Ovary (tissue), 9 donors: ENCODE results near the gene SWT1. TPM values are rescaled to one million over a fixed set of nuclear protein-coding genes. Genes with fewer than 3 reads are reported as not detected.

Experiments used
- DNase-seq, 5 donors: peaks; one replicate each; pipeline ENCODE4 v3.0.0-alpha.2; 2019 to 2020
- H3K27ac ChIP-seq, 2 donors: fragments of 200-600 bp; one replicate each; pipeline versions ENCODE4 v1.5.1 to v1.8.0; 2019 to 2022
- H3K27me3 ChIP-seq: fragments of 200-600 bp; one replicate; pipeline ENCODE4 v1.8.0; 2022
- H3K36me3 ChIP-seq: fragments of 200-600 bp; sonication (generic); one replicate; pipeline ENCODE4 v1.5.1; 2019
- H3K4me1 ChIP-seq: one replicate; pipeline ENCODE4 v1.8.1; 2013; ENCODE audit warnings: mild to moderate bottlenecking, moderate library complexity; ENCODE audit not compliant: insufficient read depth
- H3K4me3 ChIP-seq: fragments of 200-600 bp; sonication (generic); one replicate; pipeline ENCODE4 v1.5.1; 2017
- H3K9me3 ChIP-seq, 2 donors: fragments of 200-600 bp in 1 of 2; sonication (generic) in 1 of 2; one replicate each; pipeline versions ENCODE4 v1.5.1 to v1.8.1; 2013 to 2019; ENCODE audit warnings: mild to moderate bottlenecking in 1 of 2, moderate library complexity in 1 of 2
- CTCF ChIP-seq, 3 donors: fragments of 450-650 bp in 2 of 3; fragments of 200-600 bp in 1 of 3; IDR thresholded peaks; one replicate each; pipeline versions ENCODE4 v1.5.1 to v1.8.0; 2016 to 2022; ENCODE audit warnings: antibody characterized with exemption in 3 of 3, mild to moderate bottlenecking in 1 of 3
- EP300 ChIP-seq: sonication (generic); formaldehyde crosslinking; IDR thresholded peaks from one replicate; pipeline ENCODE4 v1.6.1; 2017; ENCODE audit warnings: antibody characterized with exemption
- POLR2A ChIP-seq: fragments of 450-650 bp; IDR thresholded peaks from one replicate; pipeline ENCODE4 v1.6.1; 2017; ENCODE audit warnings: antibody characterized with exemption, mild to moderate bottlenecking, moderate library complexity
- WGBS, 3 donors: extraction: QIAGEN DNeasy Blood & Tissue Kit in 1 of 3; methylation state at CpG; one replicate each; pipeline versions ENCODE4 v1.1.5 to v1.1.7; 2013 to 2017; 5-methylcytosine and 5-hydroxymethylcytosine counted together
- intact Hi-C, 4 donors: fragments of 100-400 bp; cut with DNase I; formaldehyde crosslinking; loops; one replicate each; pipeline versions ENCODE4 v1.11.0 to v1.15.1; 2022 to 2023
- polyA plus RNA-seq, 2 donors: library from polyadenylated mRNA; stranded (reverse); fragments of 200-250 nt in 1 of 2; fragments of 350-450 nt in 1 of 2; fragmentation: Illumina TruSeq in 1 of 2; extraction: RNeasy Lipid Tissue Mini Kit (QIAGEN cat#74804) in 1 of 2; gene quantifications; one replicate each; pipeline ENCODE4 v1.2.3, GENCODE V29; 2013 to 2014
- total RNA-seq, 7 donors: library from RNA; depleted of rRNA in 2 of 7; stranded (reverse); fragments of >200 nt in 2 of 7; fragmentation: NEBNext Ultra II Directional in 3 of 7; extraction: Animal tissue kit (Norgen Biotek cat#: 25700) in 3 of 7; gene quantifications; one replicate each; pipeline versions ENCODE4 v1.1.0 to v1.2.4, GENCODE V29; 2016 to 2023
- donor health status: DM: no; HTN: no; CAD: no; lungs with moderate emphysema.
- donor health status: DM: no; HTN: no; CAD: no.
- donor health status: Bipolar disorder and iron deficiency.
- donor health status: DM: yes; HTN: yes; CAD: no.
- donor health status: DM: no; HTN: no; CAD: no.
- donor health status: DM: yes; HTN: yes; CAD: no.

Gene SWT1
- total and polyA plus RNA-seq, 9 donors: 3.3 to 16.6 (median 9.2) TPM

- Histone ChIP-seq H3K36me3 (no peaks in the 10 kb centered on the region), H3K27me3 (no peaks in the 10 kb centered on the region), H3K27ac (no peak overlapping the region), H3K4me3 (no peak overlapping the region), H3K4me1 (no peaks in the 10 kb centered on the region), H3K9me3 (no peaks in the 10 kb centered on the region)
- 91 to 97% (median 94%) methylated on average over 1 of the region's 1 CpG for WGBS, 3 donors
- no peak for DNase-seq
- no peak for TF ChIP-seq POLR2A
- TF ChIP-seq EP300: no peak
- TF ChIP-seq CTCF (IDR thresholded peaks at IDR 0.05): no peak
- intact Hi-C loops: no loop called here
These were observed 106.8 kb downstream of the SWT1 start for GRCh38 chr1:185263780-185264179.

GRCh38 chr1:185265314-185265713 is 108.3 kb downstream of the SWT1 start:
- Histone ChIP-seq H3K27ac (no peak overlapping the region), H3K9me3 (no peaks in the 10 kb centered on the region), H3K36me3 (no peaks in the 10 kb centered on the region), H3K4me3 (no peak overlapping the region), H3K4me1 (no peaks in the 10 kb centered on the region), H3K27me3 (no peaks in the 10 kb centered on the region)
- DNase-seq: no peak
- TF ChIP-seq CTCF (IDR thresholded peaks at IDR 0.05) (no peak), EP300 (no peak)
- intact Hi-C loops: no loop called here
- 87 to 97% (median 91%) methylated on average over 4 of the region's 4 CpGs for WGBS, 3 donors

GRCh38 chr1:185267301-185267700 is 110.3 kb downstream of the SWT1 start:
- no peak for TF ChIP-seq POLR2A
- no peak for TF ChIP-seq EP300
- TF ChIP-seq CTCF (IDR thresholded peaks at IDR 0.05): no peak
- intact Hi-C loops: no loop called here
- WGBS, 3 donors: 36 to 54% (median 40%) methylated on average over 3 of the region's 3 CpGs

GRCh38 chr1:185267701-185268100 is 110.7 kb downstream of the SWT1 start:
- intact Hi-C loops: no loop called here
- Histone ChIP-seq H3K27me3 (no peaks in the 10 kb centered on the region), H3K4me1 (no peaks in the 10 kb centered on the region), H3K27ac (no peak overlapping the region), H3K9me3 (no peaks in the 10 kb centered on the region), H3K4me3 (no peak overlapping the region), H3K36me3 (no peaks in the 10 kb centered on the region)
- TF ChIP-seq POLR2A (no peak), EP300 (no peak), CTCF (IDR thresholded peaks at IDR 0.05) (no peak)
- DNase-seq: no peak

More at GRCh38 chr1:185267301-185267700, 110.3 kb downstream of the SWT1 start:
- Histone ChIP-seq H3K4me1 (no peaks in the 10 kb centered on the region), H3K36me3 (no peaks in the 10 kb centered on the region), H3K4me3 (no peak overlapping the region), H3K27ac (no peak overlapping the region), H3K27me3 (no peaks in the 10 kb centered on the region), H3K9me3 (no peaks in the 10 kb centered on the region)
- DNase-seq: no peak

- H3K9me3 ChIP-seq: no peaks in the 10 kb centered on the region
- WGBS, 3 donors: 83 to 86% (median 84%) methylated on average over 2 of the region's 2 CpGs
These were observed 111.4 kb downstream of the SWT1 start for GRCh38 chr1:185268352-185268751.

More at GRCh38 chr1:185268352-185268751, 111.4 kb downstream of the SWT1 start:
- Histone ChIP-seq H3K27ac (no peak overlapping the region), H3K27me3 (no peaks in the 10 kb centered on the region), H3K4me1 (no peaks in the 10 kb centered on the region), H3K36me3 (no peaks in the 10 kb centered on the region), H3K4me3 (no peak overlapping the region)
- intact Hi-C loops: no loop called here
- no peak for TF ChIP-seq EP300
- no peak for TF ChIP-seq POLR2A
- TF ChIP-seq CTCF (IDR thresholded peaks at IDR 0.05): no peak
- DNase-seq: no peak
